T-helper 1 cell (primary cell): ENCODE data around the gene POMGNT2.
"Not testable (repeated sequence)": the region's sequence is repeated elsewhere in the genome, so short reads cannot be mapped to it uniquely, and the experiment has no call there.

Source experiments
- DNase-seq, 5 donors: peaks; one replicate each; pipeline ENCODE4 v3.0.0-alpha.2; 2012 to 2020

POMGNT2 gene

GRCh38 chr3:43075904-43076661, 29.8 kb downstream of the POMGNT2 start:
- DNase-seq = no peak

- DNase-seq = no peak
Measured at GRCh38 chr3:43074901-43075689, 30.8 kb downstream of the POMGNT2 start.

- DNase-seq = no peak
Measured at GRCh38 chr3:43074482-43074881, 31.4 kb downstream of the POMGNT2 start.

GRCh38 chr3:43073836-43074220, 32.1 kb downstream of the POMGNT2 start:
- no peak for DNase-seq

DNA sequence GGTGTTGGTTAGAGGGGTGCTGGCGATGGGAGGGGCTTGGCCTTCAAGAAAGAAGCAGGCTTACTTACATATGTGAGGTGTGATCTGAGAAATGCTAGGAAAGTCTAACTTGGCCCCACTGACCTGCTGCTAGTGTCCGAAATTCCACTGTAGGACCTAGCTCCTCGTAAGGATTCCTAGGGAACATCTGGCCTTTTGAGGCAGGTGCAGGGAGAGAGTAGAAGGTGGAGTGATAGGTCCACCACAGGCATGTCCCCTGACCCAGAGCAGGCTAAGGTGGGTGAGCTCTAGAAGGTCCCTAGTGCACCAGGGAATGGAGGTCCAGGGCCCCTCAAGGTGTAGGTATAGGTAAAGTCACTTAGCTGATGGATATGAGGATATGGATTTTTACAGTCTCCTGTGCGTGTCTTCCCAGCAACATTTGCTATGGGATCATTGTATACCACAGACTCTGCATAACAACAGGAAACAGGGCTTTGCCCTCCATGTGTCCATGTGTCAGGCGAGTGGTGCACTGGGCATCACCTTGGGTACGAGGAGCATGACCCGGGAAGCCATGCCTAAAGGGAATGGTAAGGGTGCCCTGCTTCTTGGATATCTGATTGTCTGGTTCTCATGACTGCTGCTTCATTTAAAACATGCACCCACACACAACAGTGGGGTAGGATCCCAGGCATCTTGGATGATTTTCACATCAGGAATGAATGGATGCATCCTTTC, 32.6 kb downstream of the POMGNT2 start:
- no peak for DNase-seq

DNA sequence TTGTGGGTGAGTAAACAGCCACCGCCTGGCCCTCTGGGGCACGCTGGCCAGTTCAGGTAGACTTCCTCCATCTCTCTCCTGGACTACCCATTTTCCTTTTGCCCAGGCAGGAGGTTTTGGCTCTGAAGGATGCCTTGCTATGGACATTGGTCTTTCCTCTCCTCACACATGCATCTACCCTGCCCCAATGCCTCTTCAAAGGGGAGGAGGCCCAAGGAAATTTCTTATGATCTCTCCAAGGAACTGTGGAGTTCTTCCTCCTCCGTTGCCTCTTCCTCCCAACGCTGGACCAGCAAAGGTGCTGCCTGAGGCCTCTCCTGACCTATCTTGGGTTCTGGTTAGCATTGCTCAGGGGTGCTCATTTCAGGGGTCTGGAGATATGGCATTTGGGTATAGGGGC, 33.5 kb downstream of the POMGNT2 start:
- no peak for DNase-seq

DNA sequence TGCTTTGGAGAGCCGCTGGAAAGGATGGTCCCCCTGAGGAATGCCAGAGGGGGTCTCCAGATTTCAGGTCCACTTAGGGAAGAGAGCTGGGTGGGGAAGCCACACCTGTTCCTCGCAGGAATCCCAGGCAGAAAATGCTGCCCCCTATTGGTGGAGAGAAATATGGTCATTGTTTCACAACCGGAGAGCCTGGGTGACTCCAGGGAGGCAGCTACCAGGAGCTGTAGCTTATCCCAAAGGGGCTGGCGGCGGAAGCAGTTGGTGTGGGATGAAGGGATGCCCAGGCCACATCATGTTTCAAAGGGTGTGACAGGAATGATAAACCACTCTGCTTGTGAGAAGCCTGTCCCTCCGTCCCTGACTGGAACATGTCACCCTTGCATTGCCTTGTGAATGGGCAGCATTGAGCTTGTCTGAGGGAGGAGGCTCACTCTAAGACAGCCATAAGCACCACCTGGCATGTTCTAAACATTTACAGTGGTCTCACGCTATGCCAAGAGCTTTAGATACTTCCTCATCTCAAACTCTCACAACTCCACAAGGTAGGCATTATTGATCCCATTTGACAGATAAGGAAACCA, 34.5 kb downstream of the POMGNT2 start:
- peak in 2 of 5 donors; percentile 7 to 8 for DNase-seq

DNA sequence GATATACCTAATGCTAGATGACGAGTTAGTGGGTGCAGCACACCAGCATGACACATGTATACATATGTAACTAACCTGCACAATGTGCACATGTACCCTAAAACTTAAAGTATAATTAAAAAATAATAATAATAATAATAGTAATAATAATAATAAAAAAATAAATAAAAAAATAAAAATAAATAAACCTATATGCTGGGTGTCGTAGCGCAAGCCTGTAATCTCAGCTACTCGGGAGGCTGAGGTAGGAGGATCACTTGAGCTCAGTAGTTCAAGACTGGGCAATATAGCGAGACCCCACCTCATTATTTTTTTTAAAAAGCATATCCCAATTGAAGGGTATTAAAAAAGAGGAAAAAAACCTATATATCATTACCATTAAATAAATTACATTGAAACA, 35.2 kb downstream of the POMGNT2 start:
- not testable (repeated sequence) for DNase-seq

GRCh38 chr3:43063114-43063513, 42.8 kb downstream of the POMGNT2 start:
- DNase-seq = no peak

DNA sequence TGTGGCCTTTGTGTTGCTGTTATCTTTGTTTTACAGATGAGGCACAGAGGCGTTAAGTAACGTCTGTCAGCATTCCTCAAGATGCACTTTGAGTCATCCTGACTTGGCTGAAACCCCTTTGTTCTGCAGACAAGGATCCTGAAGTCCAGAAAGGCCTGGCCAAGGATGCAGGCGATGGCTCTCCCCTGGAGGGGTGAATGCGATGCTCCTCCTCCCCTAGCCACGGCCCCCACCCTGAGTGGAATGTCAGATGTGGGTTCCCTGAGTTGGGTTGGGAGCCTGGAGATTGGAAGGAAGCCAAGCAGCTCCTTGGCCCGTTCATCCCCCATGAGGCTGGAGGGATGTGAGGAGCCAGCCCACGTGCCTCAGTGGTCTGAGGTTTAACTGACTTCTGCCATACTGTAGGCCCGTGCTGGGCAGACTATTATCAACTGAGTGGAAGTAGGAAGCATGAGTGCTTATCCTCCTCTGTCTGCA, 43.3 kb downstream of the POMGNT2 start:
- no peak for DNase-seq

DNA sequence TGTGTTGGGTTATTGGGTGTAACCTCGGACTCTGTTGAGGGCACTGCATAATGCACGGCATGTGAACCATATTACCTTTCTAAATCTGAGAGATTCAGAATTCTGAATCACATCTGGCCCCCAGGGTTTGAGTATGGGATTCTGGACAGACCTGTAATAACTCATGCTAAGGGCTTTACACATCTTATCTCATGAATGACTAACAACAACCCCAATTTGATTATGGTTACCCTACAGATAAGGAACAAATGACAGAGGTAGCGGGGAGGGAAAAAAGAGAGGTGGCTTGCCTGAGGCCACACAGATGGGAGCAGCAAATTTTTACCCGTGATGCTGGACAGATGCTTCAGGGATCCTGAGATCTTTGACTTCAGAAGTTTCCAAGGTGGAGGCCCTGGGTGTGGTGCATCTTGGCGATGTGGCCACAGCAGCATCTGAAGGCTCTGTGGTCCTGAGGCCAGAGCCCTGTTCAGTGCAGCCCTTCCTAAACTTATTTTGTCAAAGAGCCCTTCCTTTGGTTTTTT, 43.8 kb downstream of the POMGNT2 start:
- no peak for DNase-seq

GRCh38 chr3:43061101-43061895, 44.6 kb downstream of the POMGNT2 start:
- no peak for DNase-seq

- no peak for DNase-seq
Measured at GRCh38 chr3:43059456-43059855, 46.4 kb downstream of the POMGNT2 start.

- no peak for DNase-seq
Measured at GRCh38 chr3:43055806-43056770, 49.8 kb downstream of the POMGNT2 start.

DNA sequence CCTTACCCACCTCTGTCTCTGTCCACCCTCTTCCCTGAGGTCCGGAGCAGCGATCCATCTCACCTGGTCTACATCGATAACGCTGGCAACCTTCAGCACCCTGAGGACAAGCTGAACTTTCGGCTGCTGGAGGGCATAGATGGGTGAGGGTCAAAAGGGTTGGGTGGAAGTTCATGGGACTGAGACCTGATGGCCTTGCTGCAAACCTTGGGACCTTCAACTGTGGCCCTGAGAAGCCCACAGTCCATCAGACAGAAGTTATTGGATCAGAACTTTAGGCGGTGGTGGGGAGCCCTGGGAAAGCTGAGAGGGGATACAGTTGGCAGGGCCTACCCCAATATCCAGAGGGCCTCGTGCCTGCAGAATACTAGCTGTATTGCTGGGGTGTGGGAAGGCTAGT, 50.5 kb downstream of the POMGNT2 start:
- no peak for DNase-seq

DNA sequence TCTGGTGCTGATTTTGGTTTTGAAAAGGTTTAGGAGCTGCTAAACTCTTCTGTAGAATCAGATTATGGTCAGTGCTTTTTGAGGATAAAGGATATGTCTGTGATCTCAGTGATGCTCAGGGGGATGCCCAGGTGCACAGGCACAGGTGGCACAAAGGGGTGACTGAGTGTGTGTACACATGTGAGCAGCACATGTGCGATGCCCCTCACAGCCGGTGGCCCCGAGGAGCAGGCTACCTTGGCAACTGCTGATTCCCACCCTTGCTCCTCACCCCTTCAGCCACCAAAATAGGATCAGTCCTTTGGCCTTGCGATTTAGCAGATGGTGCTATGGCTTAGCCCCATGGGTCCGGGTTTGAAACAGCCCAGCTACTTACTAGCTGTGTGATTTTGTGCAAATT, 51.1 kb downstream of the POMGNT2 start:
- no peak for DNase-seq

DNA sequence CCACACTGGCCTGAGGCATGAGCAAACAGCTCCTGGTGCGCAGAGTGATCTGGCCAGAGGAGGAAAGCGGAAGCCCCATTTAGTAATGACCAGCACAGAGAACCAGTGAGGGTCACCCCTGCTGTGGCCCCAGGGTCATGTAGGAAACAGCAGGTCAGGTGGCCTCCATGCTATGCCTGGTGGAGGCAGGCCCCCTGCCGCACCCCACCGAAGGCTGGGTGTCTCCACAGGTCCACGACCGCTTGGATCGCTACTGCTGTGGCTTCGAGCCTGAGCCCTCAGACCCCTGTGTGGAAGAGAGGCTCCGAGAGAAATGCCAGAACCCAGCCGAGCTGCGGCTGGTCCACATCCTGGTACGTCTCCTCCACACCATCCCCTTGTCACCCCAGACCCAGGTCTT, 52.6 kb downstream of the POMGNT2 start:
- DNase-seq = no peak

DNA sequence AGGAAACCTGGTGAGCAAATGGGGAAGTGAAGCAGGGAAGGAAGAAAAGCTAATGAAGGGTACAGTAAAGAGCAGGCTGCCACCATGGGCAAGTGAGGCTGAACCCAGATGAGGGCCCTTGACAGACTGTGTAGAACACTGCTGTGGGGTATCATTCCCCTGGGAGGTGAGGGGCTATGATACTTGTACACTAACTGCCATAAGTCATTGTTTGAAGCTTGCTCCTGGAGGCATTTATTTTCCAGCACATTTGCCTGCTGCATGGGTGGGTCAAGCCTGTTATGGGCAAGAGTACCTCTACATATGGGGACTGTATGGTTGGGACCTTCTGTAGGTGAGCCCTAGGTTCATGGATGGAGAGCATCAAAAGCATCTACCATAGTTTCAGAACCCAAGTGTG, 57.4 kb downstream of the POMGNT2 start:
- DNase-seq = no peak

DNA sequence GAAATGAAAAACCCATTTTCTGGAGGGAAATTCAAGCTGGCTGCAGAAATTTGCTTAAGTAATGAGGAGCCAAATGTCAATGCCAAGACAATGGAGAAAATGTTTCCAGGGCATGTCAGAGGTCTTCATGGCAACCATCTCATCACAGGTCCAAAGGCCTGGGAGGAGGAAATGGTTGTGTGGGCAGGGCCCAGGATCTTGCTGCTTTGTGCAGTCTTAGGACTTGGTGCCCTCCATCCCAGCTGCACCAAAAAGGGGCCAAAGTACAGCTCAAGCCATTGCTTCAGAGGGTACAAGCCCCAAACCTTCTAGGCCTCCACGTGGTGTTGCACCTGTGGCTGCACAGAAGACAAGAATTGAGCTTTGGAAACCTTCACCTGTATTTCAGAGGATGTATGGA, 59.3 kb downstream of the POMGNT2 start:
- no peak for DNase-seq

GRCh38 chr3:43045079-43045478, 60.8 kb downstream of the POMGNT2 start:
- DNase-seq = not testable (repeated sequence)

GRCh38 chr3:43043793-43044192, 62.1 kb downstream of the POMGNT2 start:
- no peak for DNase-seq
